ENCODE data around the gene LAPTM4A.

DNA sequence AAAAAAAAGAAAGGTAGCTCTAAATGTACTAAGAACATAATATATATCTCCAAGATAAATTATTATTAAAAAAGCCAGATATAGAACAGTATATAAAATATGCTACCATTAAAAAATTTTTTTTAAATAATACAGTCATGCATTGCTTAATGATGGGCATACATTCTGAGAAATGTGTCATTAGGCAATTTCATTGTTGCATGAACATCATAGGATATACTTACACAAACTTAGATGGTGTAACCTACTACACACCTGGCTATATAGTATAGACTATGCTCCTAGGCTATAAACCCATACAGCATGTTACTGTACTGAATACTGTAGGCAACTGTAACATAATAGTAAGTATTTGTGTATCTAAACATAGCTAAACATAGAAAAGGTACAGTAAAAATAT is 18.3 kb upstream of the LAPTM4A start:
- TF ChIP-seq, protein P1, sequence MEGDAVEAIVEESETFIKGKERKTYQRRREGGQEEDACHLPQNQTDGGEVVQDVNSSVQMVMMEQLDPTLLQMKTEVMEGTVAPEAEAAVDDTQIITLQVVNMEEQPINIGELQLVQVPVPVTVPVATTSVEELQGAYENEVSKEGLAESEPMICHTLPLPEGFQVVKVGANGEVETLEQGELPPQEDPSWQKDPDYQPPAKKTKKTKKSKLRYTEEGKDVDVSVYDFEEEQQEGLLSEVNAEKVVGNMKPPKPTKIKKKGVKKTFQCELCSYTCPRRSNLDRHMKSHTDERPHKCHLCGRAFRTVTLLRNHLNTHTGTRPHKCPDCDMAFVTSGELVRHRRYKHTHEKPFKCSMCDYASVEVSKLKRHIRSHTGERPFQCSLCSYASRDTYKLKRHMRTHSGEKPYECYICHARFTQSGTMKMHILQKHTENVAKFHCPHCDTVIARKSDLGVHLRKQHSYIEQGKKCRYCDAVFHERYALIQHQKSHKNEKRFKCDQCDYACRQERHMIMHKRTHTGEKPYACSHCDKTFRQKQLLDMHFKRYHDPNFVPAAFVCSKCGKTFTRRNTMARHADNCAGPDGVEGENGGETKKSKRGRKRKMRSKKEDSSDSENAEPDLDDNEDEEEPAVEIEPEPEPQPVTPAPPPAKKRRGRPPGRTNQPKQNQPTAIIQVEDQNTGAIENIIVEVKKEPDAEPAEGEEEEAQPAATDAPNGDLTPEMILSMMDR (conservative IDR thresholded peaks at IDR 0.05): no peak
- no peak for TF ChIP-seq ZFX (IDR thresholded peaks at IDR 0.05)
